Activated naive CD8-positive, alpha-beta T cell treated with anti-CD3 and anti-CD28 coated beads, Interleukin-2, amount 50 U/mL, for 16 hours (primary cell): ENCODE data around the gene HERC4.

Source experiments
- DNase-seq: peaks from one replicate; pipeline ENCODE4 v3.0.0-alpha.2; 2020; ENCODE audit warnings: low read depth, low spot score

HERC4 gene, protein sequence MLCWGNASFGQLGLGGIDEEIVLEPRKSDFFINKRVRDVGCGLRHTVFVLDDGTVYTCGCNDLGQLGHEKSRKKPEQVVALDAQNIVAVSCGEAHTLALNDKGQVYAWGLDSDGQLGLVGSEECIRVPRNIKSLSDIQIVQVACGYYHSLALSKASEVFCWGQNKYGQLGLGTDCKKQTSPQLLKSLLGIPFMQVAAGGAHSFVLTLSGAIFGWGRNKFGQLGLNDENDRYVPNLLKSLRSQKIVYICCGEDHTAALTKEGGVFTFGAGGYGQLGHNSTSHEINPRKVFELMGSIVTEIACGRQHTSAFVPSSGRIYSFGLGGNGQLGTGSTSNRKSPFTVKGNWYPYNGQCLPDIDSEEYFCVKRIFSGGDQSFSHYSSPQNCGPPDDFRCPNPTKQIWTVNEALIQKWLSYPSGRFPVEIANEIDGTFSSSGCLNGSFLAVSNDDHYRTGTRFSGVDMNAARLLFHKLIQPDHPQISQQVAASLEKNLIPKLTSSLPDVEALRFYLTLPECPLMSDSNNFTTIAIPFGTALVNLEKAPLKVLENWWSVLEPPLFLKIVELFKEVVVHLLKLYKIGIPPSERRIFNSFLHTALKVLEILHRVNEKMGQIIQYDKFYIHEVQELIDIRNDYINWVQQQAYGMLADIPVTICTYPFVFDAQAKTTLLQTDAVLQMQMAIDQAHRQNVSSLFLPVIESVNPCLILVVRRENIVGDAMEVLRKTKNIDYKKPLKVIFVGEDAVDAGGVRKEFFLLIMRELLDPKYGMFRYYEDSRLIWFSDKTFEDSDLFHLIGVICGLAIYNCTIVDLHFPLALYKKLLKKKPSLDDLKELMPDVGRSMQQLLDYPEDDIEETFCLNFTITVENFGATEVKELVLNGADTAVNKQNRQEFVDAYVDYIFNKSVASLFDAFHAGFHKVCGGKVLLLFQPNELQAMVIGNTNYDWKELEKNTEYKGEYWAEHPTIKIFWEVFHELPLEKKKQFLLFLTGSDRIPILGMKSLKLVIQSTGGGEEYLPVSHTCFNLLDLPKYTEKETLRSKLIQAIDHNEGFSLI

DNA sequence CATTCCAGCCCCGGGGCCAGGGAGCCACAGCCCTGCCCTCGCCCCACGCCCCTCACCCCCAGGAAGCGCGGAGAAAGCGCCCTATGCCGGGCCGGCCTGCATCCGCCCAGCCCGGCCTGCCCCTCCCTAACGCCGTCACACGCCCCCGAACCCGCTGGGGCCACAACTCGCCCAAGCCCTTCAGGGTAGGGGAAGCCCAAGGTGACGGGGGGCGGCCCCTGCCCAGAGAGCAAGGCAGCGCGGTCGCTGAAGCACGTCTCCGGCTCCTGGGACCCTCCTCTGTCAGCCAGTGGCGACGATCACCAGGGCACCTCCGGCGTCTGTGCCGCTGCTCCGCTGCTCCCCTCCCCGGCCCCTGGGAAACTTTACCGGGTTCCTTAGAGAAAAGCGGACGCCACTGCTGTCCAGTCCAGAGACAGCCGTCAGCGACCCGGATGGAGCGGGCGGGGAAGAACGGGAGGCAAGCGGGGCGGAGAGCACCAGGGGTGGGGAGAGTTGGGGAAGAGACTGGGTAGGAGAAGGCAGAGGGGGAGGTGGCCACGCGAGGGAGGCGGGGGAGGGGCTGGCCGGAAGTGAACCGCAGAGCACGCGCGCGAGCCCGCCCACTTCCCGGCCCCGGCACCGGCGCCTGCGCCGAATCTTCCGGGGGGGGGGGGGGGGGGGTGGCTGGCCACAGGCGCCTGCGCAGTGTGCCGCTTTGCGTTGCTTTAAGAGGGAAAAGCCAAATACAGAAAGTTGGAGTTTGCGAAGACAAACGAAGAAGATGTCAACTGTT, at the start of gene HERC4:
Gene HERC4, minus strand, starts transcription at position 509 of the 775 bp plus-strand sequence. CDS start 2,175 bp downstream, outside the sequence.
- peak; percentile 81 for DNase-seq

DNA sequence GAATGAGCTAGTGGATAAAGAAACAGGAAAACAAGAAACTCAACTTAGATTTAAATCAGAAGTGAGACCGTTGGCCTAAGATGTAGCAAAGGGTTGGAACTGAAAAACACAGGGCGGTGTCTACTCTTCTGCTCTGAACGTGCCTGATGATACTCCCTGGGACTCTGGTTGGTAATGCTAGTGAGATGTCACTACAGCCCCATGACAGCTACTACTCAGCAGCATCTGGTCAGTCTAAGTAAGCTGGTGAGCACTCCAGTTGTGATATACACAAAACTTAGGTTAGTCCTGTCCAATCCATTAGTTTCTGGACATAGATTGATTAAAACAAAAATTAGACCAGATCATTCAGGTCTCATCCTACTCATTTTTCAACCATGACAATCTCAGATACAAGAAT, 49.6 kb upstream of the HERC4 start:
- DNase-seq, result no peak

DNA sequence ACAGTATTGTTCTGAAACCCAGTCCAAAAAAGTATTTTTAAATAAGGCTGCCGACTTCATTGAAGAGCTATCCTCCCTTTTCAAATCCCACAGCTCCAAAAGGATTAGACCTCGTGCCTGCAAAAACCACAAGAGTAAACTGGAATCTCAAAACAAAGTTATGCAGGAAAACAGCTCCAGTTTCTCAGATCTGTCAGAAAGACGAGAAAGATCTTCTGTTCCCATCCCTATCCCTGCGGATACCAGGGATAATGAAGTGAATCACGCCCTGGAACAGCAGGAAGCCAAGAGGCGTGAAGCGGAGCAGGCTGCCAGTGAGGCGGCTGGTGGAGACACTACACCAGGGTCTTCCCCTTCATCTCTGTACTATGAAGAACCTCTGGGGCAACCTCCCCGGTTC, 46.8 kb upstream of the HERC4 start:
- no peak for DNase-seq

DNA sequence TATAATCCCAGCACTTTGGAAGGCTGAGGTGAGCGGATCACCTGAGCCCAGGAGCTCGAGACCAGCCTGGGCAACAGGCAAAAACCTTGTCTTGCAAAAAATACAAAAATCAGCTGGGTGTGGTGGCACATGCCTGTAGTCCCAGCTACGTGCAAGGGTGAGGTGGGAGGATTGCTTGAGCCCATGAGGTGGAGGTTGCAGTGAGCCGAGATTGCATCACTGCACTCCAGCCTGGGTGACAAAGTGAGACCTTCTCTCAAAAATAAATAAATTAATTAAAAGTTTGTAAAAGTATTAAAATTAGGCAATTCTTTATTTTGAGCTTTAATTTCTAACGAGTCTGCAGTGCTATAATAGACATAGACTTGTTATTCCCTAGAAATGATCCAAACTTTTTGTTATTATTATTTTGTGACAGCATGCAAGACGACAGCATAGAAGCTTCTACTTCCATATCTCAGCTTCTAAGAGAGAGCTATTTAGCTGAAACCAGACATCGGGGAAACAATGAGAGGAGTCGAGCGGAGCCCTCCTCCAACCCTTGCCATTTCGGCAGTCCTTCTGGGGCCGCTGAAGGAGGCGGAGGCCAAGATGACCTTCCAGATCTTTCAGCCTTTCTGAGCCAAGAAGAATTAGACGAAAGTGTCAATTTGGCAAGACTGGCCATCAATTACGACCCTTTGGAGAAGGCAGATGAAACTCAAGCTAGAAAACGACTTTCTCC, 46.1 kb upstream of the HERC4 start:
- no peak for DNase-seq

DNA sequence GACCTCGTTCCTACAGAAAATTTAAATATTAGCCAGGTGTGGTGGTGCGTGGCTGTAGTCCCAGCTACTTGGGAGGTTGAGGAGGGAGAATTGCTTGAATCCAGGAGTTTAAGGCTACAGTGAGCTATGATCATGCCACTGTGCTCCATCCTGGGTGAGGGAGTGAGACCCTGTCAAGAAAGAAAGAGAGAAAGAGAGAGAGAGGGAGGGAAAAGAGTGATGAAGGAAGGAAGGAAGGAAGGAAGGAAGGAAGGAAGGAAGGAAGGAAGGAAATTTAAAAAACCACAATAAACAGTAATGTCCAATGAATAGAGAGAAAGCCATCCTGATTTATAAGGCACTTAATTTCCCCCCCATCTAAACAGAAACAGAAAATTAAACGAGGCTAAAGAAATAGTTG, 43.6 kb upstream of the HERC4 start:
- no peak for DNase-seq

DNA sequence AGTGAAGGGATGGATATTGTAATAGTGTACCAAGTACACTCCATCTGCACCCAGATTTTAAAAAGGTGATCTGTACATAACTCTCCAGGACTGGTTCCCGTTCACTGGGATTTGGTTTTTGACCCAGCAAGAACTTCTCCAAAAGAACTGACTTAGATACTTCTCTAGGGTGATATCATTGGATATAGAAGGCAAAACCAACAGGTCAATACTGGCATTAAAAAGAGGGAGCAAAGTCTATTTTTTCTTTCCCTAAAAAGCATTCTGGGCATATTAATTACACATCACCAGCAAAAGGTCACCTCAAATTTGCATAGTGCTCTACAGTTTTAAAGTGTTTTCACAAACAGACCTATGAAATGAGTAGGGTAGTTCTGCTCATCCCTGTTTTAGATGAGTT, 37.8 kb upstream of the HERC4 start:
- no peak for DNase-seq

DNA sequence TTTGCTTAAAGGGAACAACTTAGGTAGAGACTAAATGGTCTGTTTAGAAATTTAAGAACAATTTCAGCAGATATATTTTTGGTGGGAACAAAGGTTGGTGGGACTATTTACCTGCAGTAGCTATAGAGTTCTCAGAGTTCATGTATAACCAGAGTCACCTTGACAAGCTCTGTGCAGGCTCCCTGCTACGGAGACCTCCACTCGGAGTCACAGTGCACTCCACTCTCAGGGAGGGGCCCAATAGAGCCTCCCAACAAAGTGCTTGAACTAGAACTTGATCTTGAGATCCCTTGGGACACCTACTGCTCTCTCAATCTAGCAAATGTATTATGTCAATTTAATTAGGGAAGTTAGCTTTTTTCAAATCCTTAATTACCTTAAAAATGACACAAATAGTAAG, 36.5 kb upstream of the HERC4 start:
- no peak for DNase-seq

DNA sequence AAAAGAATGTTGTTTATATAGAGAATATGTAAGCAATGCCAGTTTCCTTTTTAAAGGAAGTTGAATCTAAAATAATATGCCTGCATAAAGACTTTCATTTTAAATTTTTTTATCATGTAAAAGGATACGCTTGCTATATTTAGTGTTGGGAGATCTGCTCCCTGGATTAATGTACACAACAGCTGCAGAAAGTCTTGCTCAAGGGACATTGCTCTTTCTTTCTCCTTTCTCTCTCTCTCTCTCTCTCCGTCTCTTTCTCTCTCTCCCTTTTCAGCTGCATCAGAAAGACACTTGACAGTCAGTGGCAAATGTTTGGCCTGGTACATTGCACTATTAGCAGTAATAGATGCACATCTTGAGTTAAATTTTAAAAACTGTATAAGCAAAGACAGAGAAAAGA, 34.9 kb upstream of the HERC4 start:
- DNase-seq, result no peak

DNA sequence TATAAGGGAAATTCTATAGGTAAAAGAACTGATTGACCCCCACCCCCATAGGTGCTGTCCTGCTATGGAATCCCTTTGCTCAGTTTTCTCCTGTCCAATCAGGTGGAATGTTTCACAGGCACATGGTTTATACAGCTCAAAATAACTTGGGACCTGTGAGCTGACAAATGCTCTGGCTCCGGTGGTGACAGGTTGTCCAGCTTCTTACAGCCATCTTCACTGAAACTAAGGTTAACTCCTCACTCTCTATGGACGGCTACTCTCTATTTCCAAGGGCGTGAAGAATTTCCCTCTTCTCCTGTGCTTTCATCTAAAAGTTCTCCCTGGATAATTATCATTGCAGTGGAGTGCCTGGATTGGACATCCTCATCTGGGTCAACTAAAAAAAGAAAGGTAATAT, 34.2 kb upstream of the HERC4 start, which contains the start of gene MYPN:
Gene MYPN, plus strand, starts transcription at position 158 of the 400 bp plus-strand sequence. CDS start 11,951 bp downstream, outside the sequence.
- DNase-seq, result no peak

DNA sequence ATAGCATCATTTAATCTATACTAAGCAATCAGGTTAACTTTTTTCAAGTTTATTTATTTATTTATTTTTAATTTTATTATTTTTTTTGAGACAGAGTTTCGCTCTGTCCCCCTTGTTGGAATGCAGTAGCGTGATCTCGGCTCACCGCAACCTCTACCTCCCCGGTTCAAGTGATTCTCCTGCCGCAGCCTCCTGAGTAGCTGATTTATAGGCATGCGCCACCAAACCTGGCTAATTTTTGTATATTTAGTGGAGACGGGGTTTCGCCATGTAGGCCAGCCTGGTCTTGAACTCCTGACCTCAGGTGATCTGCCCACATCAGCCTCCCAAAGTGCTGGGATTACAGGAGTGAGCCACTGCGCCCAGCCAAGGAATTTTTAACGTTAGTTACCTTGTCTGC, 33.6 kb upstream of the HERC4 start:
- no peak for DNase-seq

DNA sequence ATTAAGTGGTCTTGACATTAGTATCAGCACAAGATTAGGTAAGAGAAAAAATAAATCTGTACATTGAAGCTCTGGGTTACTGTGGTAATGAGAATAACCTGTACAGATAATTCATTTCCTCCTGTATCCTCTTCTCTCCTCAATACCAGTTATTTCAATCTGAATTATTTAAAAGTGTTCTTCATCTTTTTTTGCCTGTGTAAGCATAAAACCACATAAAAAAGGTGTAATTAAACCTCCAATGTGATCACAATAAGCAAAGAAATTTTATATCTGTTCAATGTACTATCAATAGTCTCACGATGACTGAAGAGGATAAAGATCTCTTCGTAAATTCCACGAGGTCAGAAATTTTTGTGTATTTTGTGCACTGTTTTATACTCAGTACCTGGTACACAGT, 33.0 kb upstream of the HERC4 start:
- DNase-seq, result no peak

DNA sequence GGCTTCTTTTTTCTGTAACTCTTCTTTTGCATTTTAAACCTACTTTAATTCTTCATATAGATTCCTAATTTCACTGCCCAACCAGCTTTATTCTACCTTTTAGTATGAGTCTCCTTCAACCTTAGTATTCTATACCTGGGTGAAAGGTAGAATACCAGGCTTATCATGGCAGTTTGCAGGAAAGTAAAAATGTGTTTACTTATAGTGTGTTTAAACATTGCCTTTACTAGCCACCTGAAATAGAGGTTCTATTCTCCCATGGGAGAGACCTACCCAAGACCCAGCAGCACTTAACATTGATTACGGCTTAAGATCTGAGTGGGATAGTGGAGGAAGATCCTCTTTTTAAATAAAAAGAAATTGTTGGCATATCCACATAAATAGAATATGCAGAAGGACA, 32.6 kb upstream of the HERC4 start:
- no peak for DNase-seq

DNA sequence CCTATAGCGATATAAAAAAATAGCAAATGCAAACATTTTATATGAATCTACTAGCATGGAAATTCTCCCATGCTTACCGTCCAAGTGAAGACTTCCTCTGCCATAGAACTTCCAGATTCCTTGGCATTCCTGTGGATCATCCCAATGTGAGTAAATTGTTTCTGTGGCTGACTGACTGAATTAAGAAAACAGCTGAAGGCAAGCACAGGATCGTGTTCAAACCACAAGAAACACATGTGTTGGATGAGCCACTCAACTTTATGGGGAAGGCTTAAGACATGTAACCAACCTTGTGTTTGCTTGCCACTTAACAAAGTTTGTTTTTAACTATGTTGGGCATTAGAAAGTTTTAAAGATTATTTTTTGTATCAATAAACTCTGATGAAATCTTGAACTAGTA, 31.6 kb upstream of the HERC4 start:
- DNase-seq, result no peak

DNA sequence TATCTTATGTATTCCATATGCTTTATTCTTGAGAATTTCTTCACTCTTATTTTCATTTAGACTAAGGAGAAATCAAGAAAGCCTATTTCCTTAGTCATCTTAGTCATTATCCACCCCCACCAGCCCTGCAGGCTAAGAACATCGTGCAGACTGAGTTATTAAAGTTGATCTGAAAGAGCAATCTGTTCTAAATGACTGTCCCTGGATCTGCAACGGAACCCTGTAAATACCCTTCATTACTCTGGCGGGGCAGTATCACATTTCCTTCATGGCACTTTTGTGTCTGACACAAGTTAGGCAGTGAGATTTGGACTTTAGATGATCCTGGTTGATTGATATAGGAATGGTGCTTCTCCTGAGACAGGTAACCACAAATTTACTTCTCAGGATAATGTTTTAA, 30.7 kb upstream of the HERC4 start:
- DNase-seq, result no peak

DNA sequence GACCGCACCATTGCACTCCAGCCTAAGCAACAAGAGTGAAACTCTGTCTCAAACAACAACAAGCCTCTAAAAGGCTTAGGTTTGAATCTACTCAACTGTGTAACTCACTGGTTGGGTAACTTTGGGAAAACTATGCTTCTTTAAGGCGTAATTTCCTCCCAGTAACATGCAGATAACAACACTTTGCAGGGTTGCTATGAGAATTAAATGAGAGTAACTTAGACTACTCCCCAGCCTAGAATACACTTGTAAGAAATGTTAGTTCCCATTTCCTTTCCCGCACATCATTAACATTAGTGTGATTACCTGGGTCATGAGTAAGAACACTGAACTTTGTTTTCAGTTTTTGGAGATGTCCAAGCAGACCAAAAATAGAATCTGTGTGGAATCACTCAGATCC, 28.8 kb upstream of the HERC4 start:
- DNase-seq, result no peak

DNA sequence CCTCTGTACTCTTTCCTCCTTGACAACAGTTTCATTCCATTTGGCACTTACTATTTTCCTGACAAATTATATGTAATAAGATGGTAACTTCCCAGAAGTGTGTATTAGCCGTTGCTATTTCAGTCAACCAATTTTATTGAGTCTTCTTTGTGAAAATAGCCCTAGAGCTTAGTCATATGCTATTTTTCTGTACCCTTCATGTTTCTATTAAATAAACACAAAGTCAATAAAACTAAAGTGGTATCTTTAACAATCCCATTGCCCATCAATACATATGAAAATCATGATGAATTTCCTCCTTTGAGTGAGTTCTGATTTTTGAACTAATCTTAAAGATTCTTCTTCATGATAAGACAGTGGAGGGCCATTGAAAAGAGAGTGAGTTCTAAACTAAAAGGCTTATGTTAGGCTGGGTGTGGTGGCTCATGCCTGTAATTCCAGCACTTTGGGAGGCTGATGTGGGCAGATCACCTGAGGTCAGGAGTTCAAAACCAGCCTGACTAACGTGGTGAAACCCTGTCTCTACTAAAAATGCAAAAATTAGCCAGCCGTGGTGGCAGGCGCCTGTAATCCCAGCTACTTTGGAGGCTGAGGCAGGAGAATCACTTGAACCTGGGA, 28.3 kb upstream of the HERC4 start:
- DNase-seq, result no peak

DNA sequence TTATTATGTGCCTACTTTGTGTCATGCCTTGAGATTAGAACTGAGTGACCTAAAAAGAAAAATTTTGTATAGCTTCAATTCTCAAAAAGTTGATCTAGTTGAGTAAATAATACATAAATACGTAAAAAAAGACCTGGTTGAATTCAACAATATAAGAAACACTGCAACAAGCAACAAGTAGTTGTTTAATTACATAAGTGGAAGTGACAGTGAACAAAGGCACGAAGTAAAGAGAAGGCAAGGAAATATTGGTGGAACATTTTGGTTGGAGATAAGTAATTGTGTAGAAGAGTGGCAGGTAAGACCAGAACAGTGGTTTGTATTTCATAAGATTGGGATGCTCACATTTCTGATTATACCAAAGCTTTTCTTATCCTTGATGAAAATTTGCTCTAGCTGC, 26.0 kb upstream of the HERC4 start:
- no peak for DNase-seq

DNA sequence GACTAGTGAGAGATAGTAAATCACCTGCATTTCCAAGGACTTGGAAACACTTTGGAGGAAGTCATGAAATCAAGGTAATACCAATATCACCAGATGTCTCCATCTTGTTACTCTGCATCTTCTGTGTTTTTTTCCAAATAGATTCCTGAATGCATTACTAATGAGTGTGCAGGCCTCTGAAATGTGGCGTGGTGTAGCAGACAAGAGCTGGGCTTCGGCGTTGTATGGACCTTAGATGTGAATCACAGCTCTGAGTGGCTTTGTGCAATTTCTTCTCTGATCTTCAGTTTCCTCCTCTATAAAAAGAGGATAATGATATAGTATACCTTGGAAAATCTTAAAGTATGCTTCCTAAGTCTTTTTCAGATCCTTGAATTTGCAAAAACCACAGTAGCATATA, 24.7 kb upstream of the HERC4 start:
- no peak for DNase-seq

DNA sequence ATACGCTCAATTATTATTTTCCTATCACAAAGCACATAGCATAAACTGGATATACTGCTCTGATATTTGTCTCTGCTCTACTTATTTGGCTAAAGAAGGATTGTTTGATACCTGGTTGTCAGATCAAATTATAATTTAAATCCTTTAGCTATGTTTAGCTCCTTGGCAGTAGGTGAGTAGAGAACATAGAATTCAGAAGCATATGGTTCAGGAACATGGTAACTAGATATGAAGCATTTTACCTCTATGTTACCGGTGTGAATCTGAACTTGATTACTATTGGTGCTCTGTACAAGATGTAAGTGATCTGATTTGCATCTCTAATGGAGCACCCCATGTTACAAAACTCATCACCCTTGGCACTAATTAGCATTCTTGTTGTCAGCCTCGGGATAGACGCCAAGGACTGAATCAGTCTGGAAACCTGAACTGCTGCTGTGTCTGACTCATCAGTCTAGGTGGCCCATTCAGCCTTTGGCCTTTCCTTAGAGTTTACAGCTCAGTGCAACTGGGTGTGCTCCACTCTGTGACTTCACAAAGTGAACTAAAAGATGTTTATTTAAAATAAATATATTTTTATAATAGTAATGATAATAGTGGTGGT, 21.9 kb upstream of the HERC4 start:
- DNase-seq, result no peak

DNA sequence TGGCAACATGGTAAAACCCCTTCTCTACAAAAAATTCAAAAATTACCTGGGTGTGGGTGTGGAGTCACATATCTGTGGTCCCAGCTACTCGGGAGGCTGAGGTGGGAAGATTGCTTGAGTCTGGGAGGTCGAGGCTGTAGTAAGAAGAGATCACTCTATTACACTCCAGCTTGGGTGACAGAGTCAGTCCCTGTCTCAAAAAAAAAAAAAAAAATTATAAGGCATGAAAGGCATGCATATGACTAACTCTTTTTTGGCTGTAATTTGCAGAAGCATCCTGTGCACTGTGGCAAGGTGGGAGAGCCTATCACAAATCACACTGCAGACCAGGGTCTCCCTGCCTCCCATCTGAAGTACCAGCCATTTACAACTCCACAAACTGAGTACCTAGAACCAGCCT, 20.1 kb upstream of the HERC4 start:
- no peak for DNase-seq
